Activated CD4-positive, alpha-beta T cell treated with anti-CD3 and anti-CD28 coated beads, Interleukin-2, amount 10 ng/mL, durations not matched to agents 24 days and 14 days (primary cell): ENCODE data around the gene KAT7. TPM values are rescaled to one million over a fixed set of nuclear protein-coding genes. Genes with fewer than 3 reads are reported as not detected.

Experiments
- DNase-seq: peaks from one replicate; pipeline ENCODE4 v3.0.0; 2022
- H3K27ac Mint-ChIP-seq: one replicate; pipeline ENCODE4 v1.8.0; 2022; ENCODE audit warnings: mild to moderate bottlenecking, mixed read lengths
- H3K27me3 Mint-ChIP-seq: one replicate; pipeline ENCODE4 v1.8.0; 2022; ENCODE audit warnings: mixed read lengths
- H3K36me3 Mint-ChIP-seq: one replicate; pipeline ENCODE4 v1.8.0; 2022; ENCODE audit warnings: low read depth, mild to moderate bottlenecking, mixed read lengths
- H3K4me1 Mint-ChIP-seq: one replicate; pipeline ENCODE4 v1.8.0; 2021; ENCODE audit warnings: mixed read lengths
- H3K4me3 Mint-ChIP-seq: one replicate; pipeline ENCODE4 v1.8.0; 2022; ENCODE audit warnings: mild to moderate bottlenecking, moderate library complexity, mixed read lengths
- H3K9me3 Mint-ChIP-seq: one replicate; pipeline ENCODE4 v1.8.0; 2021; ENCODE audit warnings: mixed read lengths
- intact Hi-C: fragments of 100-400 bp; cut with micrococcal nuclease; formaldehyde crosslinking; loops from one replicate; pipeline ENCODE4 v1.15.1; 2023
- total RNA-seq: library from RNA; stranded (reverse); gene quantifications from 2 replicates; pipeline ENCODE4 v1.2.3, GENCODE V29; 2022

The KAT7 gene
- total RNA-seq, 1 donor from 2014 or later = 75.2 TPM

DNA sequence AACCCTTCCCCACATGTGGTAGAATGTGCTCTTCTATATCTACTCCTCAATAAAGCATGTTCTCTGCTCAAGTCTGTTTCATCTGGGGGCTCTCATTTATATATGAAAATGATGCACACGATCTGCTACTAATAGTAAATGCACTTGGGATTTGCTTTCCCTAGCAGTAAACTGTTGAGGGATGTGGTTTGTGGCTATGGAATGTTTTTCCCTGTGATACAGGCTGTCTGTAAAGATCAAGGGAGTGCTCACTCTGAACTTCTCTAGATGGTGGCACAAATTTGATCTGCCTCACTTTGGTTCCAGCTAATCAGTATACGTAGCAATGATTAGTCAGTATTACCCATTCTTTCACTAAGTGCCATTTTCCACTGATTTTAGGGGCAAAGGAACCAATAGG lies 40.5 kb downstream of the KAT7 start:
- H3K4me3 Mint-ChIP-seq = no peak overlapping the region
- H3K27ac Mint-ChIP-seq = no peak overlapping the region
- intact Hi-C loops = no loop called here
- no peak for DNase-seq
- peaks cover 58% of the 10 kb centered on the region for H3K36me3 Mint-ChIP-seq
- H3K27me3 Mint-ChIP-seq = no peaks in the 10 kb centered on the region
- no peaks in the 10 kb centered on the region for H3K9me3 Mint-ChIP-seq
- H3K4me1 Mint-ChIP-seq = no peaks in the 10 kb centered on the region

DNA sequence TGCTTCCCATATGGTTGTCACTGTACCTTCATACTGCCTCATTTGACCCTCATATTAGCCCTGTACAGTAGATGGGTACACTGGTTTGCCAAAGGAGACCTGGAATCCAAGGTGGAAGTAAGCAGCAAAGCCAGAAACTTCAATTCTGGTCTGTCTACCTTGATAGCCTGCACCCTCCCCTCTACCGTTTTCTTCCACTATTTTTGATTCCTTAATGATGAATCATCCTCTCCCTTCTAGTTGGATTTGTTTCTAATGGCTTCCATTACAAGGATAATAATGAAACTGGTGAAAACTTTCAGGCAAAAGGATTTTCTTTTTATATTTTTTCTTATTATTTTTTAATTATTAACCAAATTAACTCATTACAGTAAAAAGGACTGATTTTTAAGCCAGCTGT lies 42.1 kb downstream of the KAT7 start:
- intact Hi-C loops = no loop called here
- Mint-ChIP-seq H3K4me3 (no peak overlapping the region), H3K27me3 (no peaks in the 10 kb centered on the region), H3K4me1 (no peaks in the 10 kb centered on the region), H3K9me3 (no peaks in the 10 kb centered on the region), H3K36me3 (peaks cover 57% of the 10 kb centered on the region), H3K27ac (no peak overlapping the region)
- no peak for DNase-seq

DNA sequence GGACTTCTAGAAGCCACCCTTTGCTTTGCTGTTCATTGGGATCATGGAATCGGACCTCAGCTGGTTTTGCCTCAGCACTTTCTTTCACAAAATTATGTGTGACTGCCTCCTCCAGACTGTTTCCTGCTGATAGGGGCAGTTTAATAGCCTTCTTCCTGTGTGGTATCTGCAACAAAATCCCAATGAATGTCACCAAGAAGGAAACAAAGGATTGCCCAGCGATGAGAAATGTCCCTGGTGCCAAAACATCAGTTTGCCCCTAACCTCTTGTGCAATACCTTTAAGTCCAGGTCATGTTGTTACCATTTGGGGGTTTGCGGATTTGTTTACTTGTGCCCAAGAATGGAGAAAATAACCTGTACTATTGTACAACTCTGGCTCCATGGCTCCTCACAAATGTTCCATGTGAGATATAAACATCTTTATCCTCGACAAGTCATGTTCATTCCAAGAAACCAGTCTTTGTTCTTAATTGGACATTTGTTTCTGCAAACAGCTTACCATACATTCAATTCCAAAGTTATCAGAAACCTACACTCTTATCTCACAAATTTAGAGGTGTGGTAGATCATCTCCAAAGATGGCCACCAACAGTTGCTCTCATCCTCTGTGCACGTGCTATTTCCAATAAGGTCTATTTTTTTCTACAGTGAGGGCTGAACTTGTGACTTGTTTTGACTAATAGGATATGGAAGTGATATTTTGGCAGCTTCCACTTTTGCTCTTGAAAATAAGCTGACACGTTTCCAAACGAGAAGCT lies 44.5 kb downstream of the KAT7 start:
- no peak for DNase-seq
- Mint-ChIP-seq H3K27ac (no peak overlapping the region), H3K4me3 (no peak overlapping the region), H3K36me3 (peaks cover 45% of the 10 kb centered on the region), H3K9me3 (no peaks in the 10 kb centered on the region), H3K4me1 (no peaks in the 10 kb centered on the region), H3K27me3 (no peaks in the 10 kb centered on the region)
- intact Hi-C loops = no loop called here

DNA sequence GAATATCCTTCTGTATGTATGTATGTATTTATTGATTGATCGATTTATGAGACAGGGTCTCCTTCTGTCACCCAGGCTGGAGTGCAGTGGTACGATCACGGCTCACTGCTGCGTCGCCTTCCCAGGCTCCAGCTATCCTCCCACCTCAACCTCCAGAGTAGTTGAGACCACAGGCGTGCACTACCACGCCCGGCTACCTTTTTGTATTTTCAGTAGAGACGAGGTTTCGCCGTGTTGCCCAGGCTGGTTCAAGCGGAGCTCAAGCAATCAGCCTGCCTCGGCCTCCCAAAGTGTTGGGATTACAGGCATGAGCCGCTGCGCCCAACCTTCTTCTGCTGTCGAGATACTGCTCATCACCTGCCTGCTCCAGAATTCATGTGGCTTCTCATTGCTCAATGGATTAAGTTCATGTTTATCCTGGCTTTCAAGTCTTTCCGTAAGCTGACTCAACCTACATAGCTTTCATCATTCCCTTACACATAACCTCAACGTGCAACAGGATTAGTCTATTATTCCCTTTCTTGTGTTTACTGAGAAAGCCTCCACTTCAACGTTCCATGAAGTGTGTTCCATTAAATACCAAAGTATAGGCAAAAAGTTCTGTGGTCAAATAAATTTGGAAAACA lies 45.8 kb downstream of the KAT7 start:
- H3K4me1 Mint-ChIP-seq = no peaks in the 10 kb centered on the region
- no peaks in the 10 kb centered on the region for H3K27me3 Mint-ChIP-seq
- no peaks in the 10 kb centered on the region for H3K9me3 Mint-ChIP-seq
- no peak overlapping the region for H3K4me3 Mint-ChIP-seq
- H3K36me3 Mint-ChIP-seq = peaks cover 33% of the 10 kb centered on the region
- intact Hi-C loops = no loop called here
- no peak for DNase-seq
- H3K27ac Mint-ChIP-seq = no peak overlapping the region

DNA sequence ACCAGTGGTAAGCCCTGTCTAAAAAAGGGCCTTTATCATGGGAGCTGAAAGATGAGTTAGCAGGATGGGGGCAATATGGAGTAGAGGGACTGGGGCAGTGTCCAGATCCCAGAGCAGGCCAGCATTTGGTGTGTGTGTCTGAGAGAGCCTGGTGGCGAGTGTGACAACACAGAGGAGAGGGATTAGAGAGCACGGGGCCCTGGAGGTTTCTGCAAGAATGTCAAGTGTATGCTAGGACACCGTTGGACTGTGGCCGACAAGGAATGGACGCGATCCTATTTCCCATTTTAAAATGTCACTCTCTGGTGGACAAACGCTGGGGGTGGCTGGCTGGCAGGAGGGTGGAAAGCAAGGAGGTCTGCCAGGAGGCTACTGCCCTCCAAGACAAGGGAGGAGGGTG lies 47.0 kb downstream of the KAT7 start:
- Mint-ChIP-seq H3K27ac (no peak overlapping the region), H3K4me3 (no peak overlapping the region), H3K27me3 (no peaks in the 10 kb centered on the region), H3K36me3 (peaks cover 30% of the 10 kb centered on the region), H3K9me3 (no peaks in the 10 kb centered on the region), H3K4me1 (no peaks in the 10 kb centered on the region)
- intact Hi-C loops = no loop called here
- DNase-seq = no peak

DNA sequence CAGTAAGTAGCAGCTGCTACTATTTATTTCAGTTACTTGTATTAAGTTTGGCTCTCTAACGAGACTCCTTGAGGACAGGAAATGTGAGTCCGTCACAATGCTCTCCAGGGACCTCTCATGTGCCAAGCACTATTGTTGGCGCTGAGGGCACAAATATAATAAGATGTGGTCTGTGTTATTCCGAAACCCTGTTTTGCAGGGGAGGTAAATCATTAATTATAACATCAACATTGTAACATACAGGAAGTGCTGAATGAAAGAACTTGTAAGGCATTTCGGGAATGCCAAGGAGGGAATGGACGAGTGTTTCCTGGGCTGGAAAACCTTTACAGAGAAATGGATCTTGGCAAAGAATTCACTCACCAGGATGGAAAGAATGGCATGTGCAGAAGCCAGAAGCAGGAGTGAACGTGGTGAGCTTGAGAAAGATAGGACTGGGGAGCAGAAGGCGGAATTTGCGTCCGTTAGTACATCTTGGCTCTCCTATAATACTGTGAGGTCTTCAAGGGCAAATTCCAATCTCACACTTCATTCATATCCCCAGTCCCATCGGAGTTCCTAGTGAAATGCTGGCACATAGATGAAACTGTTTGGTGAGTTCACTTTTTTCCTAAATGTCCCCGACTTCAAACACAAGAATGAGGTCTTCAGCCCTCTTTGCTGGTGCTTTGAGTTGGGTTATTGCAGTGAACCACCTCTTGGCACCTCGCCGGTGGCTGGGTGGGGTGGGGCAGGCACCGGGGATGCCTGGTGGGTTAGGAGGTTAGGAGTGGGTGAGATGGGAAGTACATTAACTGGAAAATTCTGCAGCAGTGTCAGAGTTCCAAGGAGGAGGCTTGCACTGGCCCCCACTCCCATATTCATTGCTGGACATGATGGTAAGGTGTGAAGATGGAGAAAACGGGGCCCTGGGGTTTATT lies 47.9 kb downstream of the KAT7 start:
- Mint-ChIP-seq H3K4me1 (no peaks in the 10 kb centered on the region), H3K36me3 (peaks cover 28% of the 10 kb centered on the region), H3K27me3 (no peaks in the 10 kb centered on the region), H3K9me3 (no peaks in the 10 kb centered on the region), H3K4me3 (no peak overlapping the region), H3K27ac (no peak overlapping the region)
- intact Hi-C loops = no loop called here
- DNase-seq = no peak

DNA sequence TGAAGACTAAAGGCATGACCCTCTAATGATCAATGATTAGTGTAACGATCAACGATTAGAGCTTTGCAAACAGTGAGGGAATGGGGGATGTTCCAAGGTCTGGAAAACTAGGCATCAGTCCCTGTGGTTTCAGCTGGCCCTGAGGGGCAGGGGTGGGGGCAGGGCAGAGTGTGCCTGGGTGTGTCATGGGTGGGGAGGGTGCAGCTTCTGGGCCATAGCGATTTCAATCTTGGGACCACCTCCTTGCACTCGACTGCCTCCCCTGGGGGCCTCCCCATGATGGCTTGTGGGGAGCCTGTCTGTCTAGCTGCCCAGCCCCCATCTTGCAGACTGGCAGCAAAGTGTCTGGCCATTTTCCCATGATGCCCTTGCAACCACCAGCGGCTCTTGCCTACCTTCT lies 51.0 kb downstream of the KAT7 start:
- H3K9me3 Mint-ChIP-seq = no peaks in the 10 kb centered on the region
- no peak for DNase-seq
- H3K4me3 Mint-ChIP-seq = no peak overlapping the region
- peaks cover 2% of the 10 kb centered on the region for H3K4me1 Mint-ChIP-seq
- peaks cover 12% of the 10 kb centered on the region for H3K36me3 Mint-ChIP-seq
- no peaks in the 10 kb centered on the region for H3K27me3 Mint-ChIP-seq
- H3K27ac Mint-ChIP-seq = no peak overlapping the region
- intact Hi-C loops = no loop called here

DNA sequence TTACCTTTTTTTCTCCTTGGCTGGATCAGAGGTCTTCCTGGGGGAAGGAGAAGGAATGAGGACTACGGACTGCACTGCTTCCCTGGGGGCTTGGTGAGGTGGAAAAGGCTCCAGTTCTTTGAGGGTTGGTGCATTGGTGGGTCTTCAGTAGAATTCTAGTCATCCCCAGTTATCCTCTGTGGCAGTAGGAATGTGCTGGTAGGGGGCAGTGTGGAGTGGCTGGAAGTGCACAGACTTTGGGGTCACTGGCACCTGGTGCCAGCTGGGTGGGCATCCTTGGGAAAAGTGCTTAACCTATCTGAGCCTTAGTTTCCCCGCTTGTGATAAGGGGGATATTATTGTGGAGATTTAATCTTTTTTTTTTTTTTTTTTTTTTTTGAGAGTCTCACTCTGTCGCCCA lies 53.1 kb downstream of the KAT7 start:
- DNase-seq = no peak
- peaks cover 5% of the 10 kb centered on the region for H3K36me3 Mint-ChIP-seq
- peaks cover 9% of the 10 kb centered on the region for H3K4me1 Mint-ChIP-seq
- intact Hi-C loops = no loop called here
- H3K27me3 Mint-ChIP-seq = no peaks in the 10 kb centered on the region
- no peak overlapping the region for H3K27ac Mint-ChIP-seq
- H3K4me3 Mint-ChIP-seq = no peak overlapping the region
- no peaks in the 10 kb centered on the region for H3K9me3 Mint-ChIP-seq

DNA sequence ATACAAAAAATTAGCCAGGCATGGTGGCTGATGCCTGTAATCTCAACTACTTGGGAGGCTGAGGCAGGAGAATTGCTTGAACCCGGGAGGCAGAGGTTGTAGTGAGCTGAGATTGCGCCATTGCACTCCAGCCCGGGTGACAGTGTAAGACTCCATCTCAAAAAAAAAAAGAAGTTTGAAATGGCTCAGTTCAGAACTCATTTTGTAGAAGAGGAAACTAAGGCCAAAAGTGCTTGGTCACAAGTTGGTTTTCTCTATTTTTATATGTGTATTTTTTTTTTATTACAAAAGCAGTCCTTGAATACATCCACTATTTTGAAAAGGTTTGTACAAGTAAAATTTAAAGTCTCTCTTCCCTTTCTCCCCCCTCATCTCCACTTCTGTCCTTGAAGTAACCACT lies 53.9 kb downstream of the KAT7 start:
- Mint-ChIP-seq H3K9me3 (no peaks in the 10 kb centered on the region), H3K27me3 (no peaks in the 10 kb centered on the region), H3K4me3 (no peak overlapping the region), H3K27ac (no peak overlapping the region), H3K4me1 (peaks cover 9% of the 10 kb centered on the region), H3K36me3 (peaks cover 6% of the 10 kb centered on the region)
- no peak for DNase-seq
- intact Hi-C loops = no loop called here

DNA sequence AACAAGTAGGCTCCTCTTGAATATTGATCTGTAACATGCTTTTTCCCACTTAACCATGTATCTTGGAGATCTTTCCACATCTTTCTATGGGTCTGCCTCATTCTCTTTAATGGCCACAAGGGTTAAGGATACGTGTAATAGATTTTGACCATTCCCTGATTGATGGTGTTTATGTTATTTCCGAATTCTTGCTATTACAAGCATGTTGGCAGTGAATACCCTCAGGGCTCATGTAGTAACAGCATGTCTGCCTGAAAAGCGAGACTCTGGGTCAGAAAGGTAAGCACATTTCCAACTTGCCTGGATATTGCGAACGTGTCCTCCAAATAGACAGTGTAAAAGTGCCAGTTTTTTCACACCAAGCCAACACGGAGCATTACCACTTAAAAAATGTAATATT lies 54.4 kb downstream of the KAT7 start:
- no peak overlapping the region for H3K27ac Mint-ChIP-seq
- H3K36me3 Mint-ChIP-seq = peaks cover 6% of the 10 kb centered on the region
- H3K4me1 Mint-ChIP-seq = peaks cover 9% of the 10 kb centered on the region
- intact Hi-C loops = no loop called here
- no peak for DNase-seq
- H3K4me3 Mint-ChIP-seq = no peak overlapping the region
- H3K27me3 Mint-ChIP-seq = no peaks in the 10 kb centered on the region
- H3K9me3 Mint-ChIP-seq = no peaks in the 10 kb centered on the region

DNA sequence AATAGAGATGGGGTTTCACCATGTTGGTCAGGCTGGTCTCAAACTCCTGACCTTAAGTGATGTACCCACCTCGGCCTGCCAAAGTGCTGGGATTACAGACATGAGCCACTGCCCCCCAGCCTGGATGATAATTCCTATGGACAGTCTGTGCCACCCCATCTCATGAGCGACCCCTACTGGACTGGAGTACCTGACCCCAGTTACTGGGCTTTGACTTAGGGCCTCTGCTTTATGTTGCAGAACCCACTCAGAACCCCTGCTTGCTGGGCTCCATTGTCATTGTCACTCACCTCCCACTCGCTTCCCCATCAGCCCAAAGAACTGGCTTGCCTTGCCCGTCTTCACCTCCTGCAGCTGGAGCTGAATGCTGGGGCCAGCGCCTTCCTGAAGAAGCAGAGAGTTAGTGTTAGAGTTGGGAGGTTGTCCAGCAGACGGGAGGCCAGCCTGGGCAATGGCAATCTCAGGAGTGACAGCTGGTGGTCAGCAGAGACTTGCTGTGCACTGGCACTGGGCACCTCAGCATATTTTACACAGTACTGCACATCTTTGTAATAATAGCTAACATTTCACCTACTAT lies 55.4 kb downstream of the KAT7 start:
- intact Hi-C loops = no loop called here
- Mint-ChIP-seq H3K27me3 (no peaks in the 10 kb centered on the region), H3K36me3 (peaks cover 6% of the 10 kb centered on the region), H3K4me3 (no peak overlapping the region), H3K9me3 (no peaks in the 10 kb centered on the region), H3K4me1 (peaks cover 9% of the 10 kb centered on the region), H3K27ac (no peak overlapping the region)
- peak; percentile 71 for DNase-seq

DNA sequence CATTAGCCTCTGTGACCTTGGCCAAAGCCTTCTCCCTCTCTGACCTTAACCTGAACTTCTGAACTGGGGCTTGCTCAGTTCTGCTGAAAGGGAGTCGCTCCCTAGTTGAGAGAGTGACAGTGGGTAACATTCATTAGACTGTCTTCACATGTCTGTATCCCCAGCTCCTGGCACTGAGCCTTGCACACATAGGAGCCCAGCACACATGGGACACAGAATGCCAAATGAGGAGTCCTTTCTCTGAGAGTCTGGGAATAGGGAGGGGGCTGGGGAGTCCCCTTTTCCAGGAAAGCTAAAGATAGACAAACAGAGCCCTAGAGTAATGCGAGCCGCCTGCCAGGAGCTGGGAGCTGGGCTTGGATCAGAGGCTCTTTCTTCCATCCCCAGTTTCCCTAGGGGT lies 56.8 kb downstream of the KAT7 start:
- Mint-ChIP-seq H3K27me3 (no peaks in the 10 kb centered on the region), H3K27ac (no peak overlapping the region), H3K9me3 (no peaks in the 10 kb centered on the region), H3K4me1 (peaks cover 9% of the 10 kb centered on the region), H3K36me3 (peaks cover 5% of the 10 kb centered on the region), H3K4me3 (no peak overlapping the region)
- intact Hi-C loops = no loop called here
- no peak for DNase-seq

DNA sequence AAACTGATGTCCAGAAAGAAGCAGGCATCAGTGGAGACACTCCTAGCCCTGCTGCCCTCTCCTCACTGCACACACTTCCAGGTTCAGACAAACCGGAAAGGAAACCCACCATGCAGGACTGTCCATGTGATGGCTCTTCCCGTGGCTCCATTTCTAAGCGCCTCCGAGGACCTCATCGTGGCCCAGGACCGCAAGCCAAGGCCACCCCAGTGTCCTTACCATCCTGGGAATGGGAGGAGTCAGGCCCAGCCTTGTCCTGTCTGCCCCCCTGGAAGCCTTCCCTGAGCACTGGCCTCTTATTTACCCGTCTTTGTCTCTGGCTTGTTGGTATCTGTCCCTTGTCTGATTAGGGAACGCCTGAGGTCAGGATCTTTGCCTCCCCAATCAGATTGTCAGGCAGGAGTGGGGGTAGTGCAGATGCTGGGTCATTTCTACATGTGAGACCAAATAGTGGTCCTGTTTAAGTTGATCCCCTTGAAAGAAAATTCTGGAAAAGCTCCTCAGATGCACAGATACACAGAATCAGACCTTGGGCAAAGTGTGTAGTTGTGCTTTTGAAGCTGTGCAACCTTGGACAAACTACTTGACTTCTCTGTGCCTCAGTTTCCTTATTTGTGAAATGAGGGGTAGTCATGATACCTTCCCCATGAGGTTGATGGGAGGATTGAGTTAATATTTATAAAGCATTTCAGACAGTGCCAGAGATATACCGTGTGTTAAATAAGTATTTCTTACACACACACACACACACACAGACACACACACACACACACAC lies 58.6 kb downstream of the KAT7 start:
- Mint-ChIP-seq H3K36me3 (peaks cover 5% of the 10 kb centered on the region), H3K4me1 (peaks cover 23% of the 10 kb centered on the region), H3K9me3 (no peaks in the 10 kb centered on the region), H3K4me3 (no peak overlapping the region), H3K27me3 (peaks cover 3% of the 10 kb centered on the region), H3K27ac (no peak overlapping the region)
- intact Hi-C loops = no loop called here
- DNase-seq = no peak
